HG02943 (cell line): ENCODE data around the gene NCOR2.

ENCODE experiments used
- ATAC-seq: cut with Tn5 transposase; IDR thresholded peaks from one replicate; pipeline ENCODE4 v1.9.1; 2021; ENCODE audit warnings: mild to moderate bottlenecking, low read depth, moderate library complexity; ENCODE audit not compliant: unreplicated experiment

Gene NCOR2

GRCh38 chr12:124566997-124567672 is at the start of gene NCOR2:
Gene NCOR2 (minus strand): TSS chr12:124567612. CDS start chr12:124495251, 72,361 bp downstream.
- no peak for ATAC-seq

- ATAC-seq = no peak
Measured at GRCh38 chr12:124616394-124617221, 49.2 kb upstream of the NCOR2 start.

- ATAC-seq = no peak
Measured at GRCh38 chr12:124614512-124615292, 47.3 kb upstream of the NCOR2 start.

- no peak for ATAC-seq
Measured at GRCh38 chr12:124613151-124613585, 45.8 kb upstream of the NCOR2 start.

- no peak for ATAC-seq
Measured at GRCh38 chr12:124612410-124612680, 44.9 kb upstream of the NCOR2 start.

GRCh38 chr12:124611559-124612409 is 44.4 kb upstream of the NCOR2 start:
- no peak for ATAC-seq

- ATAC-seq = no peak
Measured at GRCh38 chr12:124610629-124611558, 43.5 kb upstream of the NCOR2 start.

- ATAC-seq = no peak
Measured at GRCh38 chr12:124610021-124610612, 42.7 kb upstream of the NCOR2 start.

GRCh38 chr12:124609041-124609989 is 41.9 kb upstream of the NCOR2 start:
- ATAC-seq = no peak

GRCh38 chr12:124608450-124608870 is 41.0 kb upstream of the NCOR2 start:
- ATAC-seq = no peak

- no peak for ATAC-seq
Measured at GRCh38 chr12:124607681-124608425, 40.4 kb upstream of the NCOR2 start.

GRCh38 chr12:124605883-124606774 is 38.7 kb upstream of the NCOR2 start:
- ATAC-seq = no peak

- no peak for ATAC-seq
Measured at GRCh38 chr12:124605150-124605882, 37.9 kb upstream of the NCOR2 start.

GRCh38 chr12:124604264-124604680 is 36.9 kb upstream of the NCOR2 start:
- ATAC-seq = no peak

- no peak for ATAC-seq
Measured at GRCh38 chr12:124603831-124604251, 36.4 kb upstream of the NCOR2 start.
